HCT116 (cell line): Measurements from ENCODE around the gene ARHGAP8. TPM values are rescaled to one million over a fixed set of nuclear protein-coding genes. Genes with fewer than 3 reads are reported as not detected.

Source experiments
- ATAC-seq: fragments of 200-7000 bp; cut with Tn5 transposase; 2 replicates; pipeline ENCODE4 v1.9.1; 2020; ENCODE audit warnings: mild to moderate bottlenecking, moderate library complexity
- BruUV-seq: library from RNA; stranded (reverse); fragments of 400-500 nt; replicated peaks from 2 replicates; lab custom pipeline; 2021; lab: Mats Ljungman, UMichigan
- CTCF ChIA-PET: fragments of 300-600 bp; sonication (Branson Sonifier 250); formaldehyde crosslinking; loops from one replicate; lab custom pipeline; 2021; ENCODE audit warnings: antibody characterized with exemption; lab: Charles Lee
- POLR2A ChIA-PET: fragments of 300-600, 350-600 bp; sonication (Branson Sonifier 250); formaldehyde crosslinking; loops from one replicate; lab custom pipeline; 2021; ENCODE audit warnings: antibody characterized with exemption; lab: Charles Lee
- RAD21 ChIA-PET, 2 experiments: fragments of 300-600 bp; sonication (Branson Sonifier 250); formaldehyde crosslinking; loops; one replicate each; lab custom pipeline; 2023; ENCODE audit warnings: low total read pairs in 2 of 2; ENCODE audit not compliant: uncharacterized antibody in 2 of 2, unreplicated experiment in 2 of 2, low non-redundant PET in 1 of 2; lab: Charles Lee
- DNase-seq: peaks from one replicate; pipeline ENCODE4 v3.0.0-alpha.2; 2010; ENCODE audit warnings: low read depth, low spot score
- H2AFZ ChIP-seq: fragments of 200-600 bp; shearing (Covaris generic), sonication (generic); 2 replicates; pipeline ENCODE4 v1.6.1; 2017; ENCODE audit warnings: low read depth, mixed run types, mixed read lengths, antibody characterized with exemption, low read length; ENCODE audit not compliant: poor library complexity, severe bottlenecking
- H3K27ac ChIP-seq: 2 replicates; pipeline ENCODE4 v1.5.1; 2012; ENCODE audit warnings: low read depth, low read length
- H3K27me3 ChIP-seq: fragments of 200-600 bp; sonication (generic); 2 replicates; pipeline ENCODE4 v1.6.1; 2016; ENCODE audit warnings: mixed run types, low read length, mixed read lengths; ENCODE audit not compliant: insufficient read depth
- H3K36me3 ChIP-seq, 2 experiments: fragments of 200-500 bp in 1 of 2; fragments of 200-600 bp in 1 of 2; sonication (Bioruptor generic) in 1 of 2; sonication (generic) in 1 of 2; 2 replicates each; pipeline versions ENCODE4 v1.5.1 to v1.6.1; 2014 to 2016; ENCODE audit warnings: low read length in 2 of 2, inconsistent platforms in 1 of 2, mixed read lengths in 1 of 2, mixed run types in 1 of 2; ENCODE audit not compliant: insufficient read depth in 2 of 2, control insufficient read depth in 1 of 2
- H3K4me1 ChIP-seq, 2 experiments: fragments of 200-600 bp in 1 of 2; sonication (generic) in 1 of 2; 2 replicates each; pipeline versions ENCODE4 v1.5.1 to v1.6.1; 2012 to 2017; ENCODE audit warnings: low read length in 2 of 2, inconsistent platforms in 1 of 2, mild to moderate bottlenecking in 1 of 2, mixed read lengths in 1 of 2, mixed run types in 1 of 2, moderate library complexity in 1 of 2; ENCODE audit not compliant: insufficient read depth in 2 of 2, control insufficient read depth in 1 of 2
- H3K4me2 ChIP-seq: fragments of 200-600 bp; sonication (generic); 2 replicates; pipeline ENCODE4 v1.6.1; 2017; ENCODE audit warnings: mixed run types, low read length, mixed read lengths
- H3K4me3 ChIP-seq, 2 experiments: fragments of 200-600 bp in 1 of 2; sonication (generic) in 1 of 2; replicated peaks in 1 of 2; 2 replicates each; pipeline ENCODE4 v1.5.1; 2011 to 2016; ENCODE audit warnings: low read length in 2 of 2, control low read depth in 1 of 2, low read depth in 1 of 2, mild to moderate bottlenecking in 1 of 2, mixed read lengths in 1 of 2, mixed run types in 1 of 2
- H3K79me2 ChIP-seq: fragments of 200-600 bp; sonication (generic); 2 replicates; pipeline ENCODE4 v1.6.1; 2017; ENCODE audit warnings: mild to moderate bottlenecking, mixed run types, low read length, moderate library complexity, mixed read lengths; ENCODE audit not compliant: insufficient read depth
- H3K9ac ChIP-seq: fragments of 200-600 bp; sonication (generic); 2 replicates; pipeline ENCODE4 v1.6.1; 2016; ENCODE audit warnings: low read length, mixed read lengths
- H3K9me2 ChIP-seq: fragments of 200-600 bp; sonication (generic), shearing (Covaris generic); 2 replicates; pipeline ENCODE4 v1.6.1; 2017; ENCODE audit warnings: mixed run types, mild to moderate bottlenecking, moderate library complexity; ENCODE audit not compliant: insufficient read depth
- H3K9me3 ChIP-seq, 2 experiments: fragments of 200-500 bp in 1 of 2; fragments of 200-600 bp in 1 of 2; sonication (Bioruptor generic) in 1 of 2; sonication (generic) in 1 of 2; 2 replicates each; pipeline ENCODE4 v1.6.1; 2014 to 2017; ENCODE audit warnings: low read length in 2 of 2, mixed read lengths in 2 of 2, inconsistent platforms in 1 of 2, low read depth in 1 of 2, mild to moderate bottlenecking in 1 of 2, mixed run types in 1 of 2, moderate library complexity in 1 of 2; ENCODE audit not compliant: control insufficient read depth in 1 of 2, insufficient read depth in 1 of 2
- H4K20me1 ChIP-seq: fragments of 200-600 bp; sonication (generic), shearing (Covaris generic); 2 replicates; pipeline ENCODE4 v1.6.1; 2017; ENCODE audit warnings: mixed run types, mild to moderate bottlenecking, moderate library complexity; ENCODE audit not compliant: insufficient read depth
- CBX3 ChIP-seq: IDR thresholded peaks from 2 replicates; pipeline ENCODE4 v1.6.1; 2012; ENCODE audit warnings: low read depth
- CEBPB ChIP-seq: IDR thresholded peaks from 2 replicates; pipeline ENCODE4 v1.6.1; 2012; ENCODE audit warnings: low read depth
- EGR1 ChIP-seq: IDR thresholded peaks from 2 replicates; pipeline ENCODE4 v1.6.1; 2012; ENCODE audit warnings: low read depth
- EZH2 ChIP-seq: fragments of 200-600 bp; sonication (generic); IDR thresholded peaks from 2 replicates; pipeline ENCODE4 v1.6.1; 2017; ENCODE audit warnings: antibody characterized with exemption, mixed run types
- EZH2phosphoT487 ChIP-seq: fragments of 200-600 bp; IDR thresholded peaks from 2 replicates; pipeline ENCODE4 v1.6.1; 2018; ENCODE audit warnings: antibody characterized with exemption, borderline replicate concordance
- FOSL1 ChIP-seq: IDR thresholded peaks from 2 replicates; pipeline ENCODE4 v1.6.1; 2012; ENCODE audit warnings: low read depth
- JUND ChIP-seq: IDR thresholded peaks from 2 replicates; pipeline ENCODE4 v1.6.1; 2012
- MAX ChIP-seq: IDR thresholded peaks from 2 replicates; pipeline ENCODE4 v1.6.1; 2012
- POLR2AphosphoS5 ChIP-seq: IDR thresholded peaks from 2 replicates; pipeline ENCODE4 v1.6.1; 2011; ENCODE audit warnings: mild to moderate bottlenecking, low read depth, low read length, moderate library complexity
- REST ChIP-seq: IDR thresholded peaks from 2 replicates; pipeline ENCODE4 v1.6.1; 2012; ENCODE audit warnings: low read depth
- SP1 ChIP-seq: IDR thresholded peaks from 2 replicates; pipeline ENCODE4 v1.6.1; 2012; ENCODE audit warnings: low read depth
- SRF ChIP-seq: IDR thresholded peaks from 2 replicates; pipeline ENCODE4 v1.6.1; 2012; ENCODE audit warnings: low read depth
- TCF7L2 ChIP-seq: IDR thresholded peaks from 2 replicates; pipeline ENCODE4 v1.7.0; 2011; ENCODE audit warnings: borderline replicate concordance, inconsistent platforms; ENCODE audit not compliant: insufficient read depth, insufficient read length; ENCODE audit errors: extremely low read depth
- YY1 ChIP-seq: IDR thresholded peaks from 2 replicates; pipeline ENCODE4 v1.6.1; 2011; ENCODE audit warnings: low read length, low read depth, moderate library complexity, mild to moderate bottlenecking; ENCODE audit not compliant: insufficient replicate concordance; ENCODE audit errors: extremely low read depth
- intact Hi-C: fragments of 100-400 bp; cut with micrococcal nuclease; formaldehyde crosslinking; loops from 2 replicates; pipeline ENCODE4 v1.10.0; 2022
- total RNA-seq: library from RNA; stranded (reverse); gene quantifications from one replicate; pipeline ENCODE4 v1.2.1, GENCODE V29; 2021; ENCODE audit not compliant: unreplicated experiment

The ARHGAP8 gene
- total RNA-seq, 1 experiment from 2014 or later, result 67.5 TPM

- BruUV-seq, result no TSS peak
- Histone ChIP-seq H3K9me3 (no peaks in the 10 kb centered on the region), H2AFZ (no peak overlapping the region), H4K20me1 (no peaks in the 10 kb centered on the region), H3K36me3 (no peaks in the 10 kb centered on the region; a peak in 1 of 4 replicates), H3K9me2 (no peaks in the 10 kb centered on the region), H3K27ac (no peak overlapping the region), H3K4me3 (no peak overlapping the region), H3K79me2 (no peaks in the 10 kb centered on the region), H3K4me2 (no peak overlapping the region), H3K27me3 (no peaks in the 10 kb centered on the region), H3K4me1 (peaks cover 14 to 24% of the 10 kb centered on the region in 2 experiments), H3K9ac (no peak overlapping the region)
- ATAC-seq (no peak), DNase-seq (no peak)
- ChIA-PET CTCF (no interaction called here), RAD21 (no interaction called here), POLR2A (no interaction called here)
- TF ChIP-seq SP1, result no peak
- TF ChIP-seq POLR2AphosphoS5, result no peak
- TF ChIP-seq CBX3, result no peak
- no peak for TF ChIP-seq MAX
- no peak for TF ChIP-seq YY1
- no peak for TF ChIP-seq CEBPB
- no peak for TF ChIP-seq REST
- TF ChIP-seq EGR1, result no peak
- no peak for TF ChIP-seq JUND
- no peak for TF ChIP-seq SRF
- no peak for TF ChIP-seq TCF7L2
- TF ChIP-seq EZH2phosphoT487, result no peak
- TF ChIP-seq EZH2, result no peak
- no peak for TF ChIP-seq FOSL1
- intact Hi-C loops, result no loop called here
Measured at GRCh38 chr22:44734278-44734677, 18.1 kb upstream of the ARHGAP8 start.
